ENCODE data around the gene EML6.

The EML6 gene

GRCh38 chr2:54912305-54912704 is 188.8 kb downstream of the EML6 start:
- no peak for DNase-seq (ENCODE audit: low read depth)

DNA sequence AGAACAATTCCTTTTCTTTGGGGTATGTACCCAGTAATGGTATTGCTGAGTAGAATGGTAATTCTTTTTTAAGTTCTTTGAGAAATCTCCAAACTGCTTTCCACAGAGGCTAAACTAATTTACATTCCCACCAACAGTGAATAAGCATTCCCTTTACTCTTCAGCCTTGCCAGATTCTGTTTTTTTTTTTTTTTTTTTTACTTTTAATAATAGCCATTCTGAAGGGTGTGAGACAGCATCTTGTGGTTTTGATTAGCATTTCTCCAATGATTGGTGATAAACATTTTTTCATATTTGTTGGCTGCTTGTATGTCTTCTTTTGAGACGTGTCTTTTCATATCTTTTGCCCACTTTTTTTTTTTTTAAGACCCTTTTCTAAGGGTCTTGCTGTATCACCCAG is 189.4 kb downstream of the EML6 start:
- no peak for DNase-seq (ENCODE audit: low read depth)

- no peak for DNase-seq (ENCODE audit: low read depth)
Observed at GRCh38 chr2:54914637-54915036, 191.2 kb downstream of the EML6 start.

GRCh38 chr2:54915101-54915500 is 191.6 kb downstream of the EML6 start:
- DNase-seq (ENCODE audit: low read depth), result no peak

- no peak for DNase-seq (ENCODE audit: low read depth)
Observed at GRCh38 chr2:54916637-54917036, 193.2 kb downstream of the EML6 start.

DNA sequence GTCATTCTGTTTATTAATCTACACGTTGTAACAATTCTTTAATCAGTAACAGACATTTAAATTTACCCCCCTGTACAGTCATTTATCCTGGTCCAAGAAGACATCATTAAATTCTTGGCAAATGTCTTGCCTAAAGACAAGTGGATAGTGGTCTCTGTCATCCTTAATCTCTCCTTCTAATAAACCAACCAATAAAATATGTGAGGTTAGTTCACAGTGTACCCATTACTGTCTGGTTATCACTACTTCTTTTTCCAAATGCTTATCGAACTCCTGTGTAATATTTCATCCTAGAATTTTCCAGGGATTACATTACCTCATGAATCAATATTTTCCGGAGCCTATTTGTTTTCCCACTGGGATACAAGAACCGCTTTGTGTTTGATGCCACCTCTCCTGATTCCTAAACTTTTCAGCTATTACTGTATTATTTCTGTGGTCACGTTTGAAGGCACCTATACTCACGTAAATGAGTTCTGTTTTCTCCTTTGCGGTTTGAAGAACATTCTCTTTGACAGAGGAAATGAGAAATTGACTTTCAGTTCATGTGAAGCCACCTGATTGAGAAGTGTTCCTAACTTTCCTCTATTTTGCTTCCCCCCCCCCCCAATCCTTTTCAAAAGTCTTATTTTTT is 195.3 kb downstream of the EML6 start:
- no peak for DNase-seq (ENCODE audit: low read depth)

DNA sequence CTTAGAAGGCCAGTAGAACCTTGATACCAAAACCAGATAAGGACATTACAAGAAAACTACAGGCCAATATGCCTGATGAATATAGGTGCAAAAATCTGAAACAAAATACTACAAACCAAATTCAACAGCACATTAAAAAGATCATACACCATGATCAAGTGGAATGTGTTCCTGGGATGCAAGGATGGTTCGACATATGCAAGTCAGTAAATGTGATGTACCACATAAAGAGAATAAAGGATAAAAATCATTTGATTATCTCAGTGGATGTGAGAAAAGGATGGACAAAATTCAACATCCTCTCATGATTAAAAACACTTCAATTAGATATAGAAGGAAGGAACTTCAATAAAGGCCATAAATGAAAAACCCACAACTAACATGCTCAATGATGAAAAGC is 197.2 kb downstream of the EML6 start:
- DNase-seq (ENCODE audit: low read depth), result no peak

- no peak for DNase-seq (ENCODE audit: low read depth)
Observed at GRCh38 chr2:54924121-54924520, 200.7 kb downstream of the EML6 start.

DNA sequence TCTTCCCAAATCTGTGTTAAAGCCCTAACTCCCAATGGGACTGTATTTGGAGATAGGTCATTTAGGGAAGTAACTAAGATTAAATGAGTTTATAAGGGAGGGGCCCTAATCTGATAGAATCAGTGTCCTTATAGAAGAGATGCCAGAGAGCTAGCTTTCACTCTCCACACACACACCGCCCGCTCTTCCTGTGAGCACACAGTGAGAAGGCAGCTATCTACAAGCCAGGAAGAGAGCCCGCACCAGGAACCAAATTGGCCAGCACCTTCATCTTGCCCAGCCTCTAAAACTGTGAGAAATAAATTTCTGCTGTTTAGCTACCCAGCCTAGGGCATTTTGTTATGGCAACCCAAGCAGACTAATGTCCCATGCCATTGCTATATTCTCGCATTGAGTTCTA is 201.6 kb downstream of the EML6 start:
- no peak for DNase-seq (ENCODE audit: low read depth)

- DNase-seq (ENCODE audit: low read depth), result no peak
Observed at GRCh38 chr2:54927085-54927750, 203.8 kb downstream of the EML6 start.

DNA sequence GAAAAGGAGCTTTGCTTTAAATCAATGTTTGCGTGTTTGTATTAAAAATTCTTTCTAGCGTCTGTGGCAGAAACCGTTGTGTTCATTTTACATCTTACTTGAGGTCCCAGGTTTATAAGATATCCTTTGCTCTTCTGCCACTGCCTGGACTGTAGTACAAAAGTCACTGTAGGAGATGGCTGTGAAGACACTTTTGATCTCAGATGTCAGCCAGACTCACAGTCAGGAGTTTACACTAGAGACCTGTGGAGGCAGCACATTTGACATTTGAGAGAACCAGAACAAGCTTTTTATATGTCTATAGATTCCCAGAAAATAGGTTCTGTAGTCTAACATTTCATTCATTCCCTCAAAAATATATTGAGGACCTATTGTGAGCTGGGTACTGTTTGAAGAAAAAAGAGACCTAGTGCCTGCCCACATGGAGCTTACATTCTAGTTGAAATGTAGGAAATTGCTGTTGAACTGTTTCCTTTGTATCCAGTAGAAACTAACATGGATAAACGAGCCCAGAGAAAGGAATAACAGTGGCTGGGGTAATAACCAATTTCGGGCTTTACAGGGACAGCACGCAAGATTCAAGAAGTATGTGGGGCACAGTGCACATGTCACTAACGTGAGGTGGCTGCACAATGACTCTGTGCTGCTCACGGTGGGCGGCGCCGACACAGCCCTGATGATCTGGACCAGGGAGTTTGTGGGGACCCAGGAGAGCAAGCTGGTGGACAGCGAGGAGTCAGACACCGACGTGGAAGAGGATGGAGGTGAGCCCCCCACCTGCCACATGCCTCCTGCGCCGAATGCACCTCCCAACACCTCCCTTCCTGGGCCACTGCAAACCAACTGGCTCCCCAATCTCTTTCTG is 204.5 kb downstream of the EML6 start:
- no peak for DNase-seq (ENCODE audit: low read depth)

DNA sequence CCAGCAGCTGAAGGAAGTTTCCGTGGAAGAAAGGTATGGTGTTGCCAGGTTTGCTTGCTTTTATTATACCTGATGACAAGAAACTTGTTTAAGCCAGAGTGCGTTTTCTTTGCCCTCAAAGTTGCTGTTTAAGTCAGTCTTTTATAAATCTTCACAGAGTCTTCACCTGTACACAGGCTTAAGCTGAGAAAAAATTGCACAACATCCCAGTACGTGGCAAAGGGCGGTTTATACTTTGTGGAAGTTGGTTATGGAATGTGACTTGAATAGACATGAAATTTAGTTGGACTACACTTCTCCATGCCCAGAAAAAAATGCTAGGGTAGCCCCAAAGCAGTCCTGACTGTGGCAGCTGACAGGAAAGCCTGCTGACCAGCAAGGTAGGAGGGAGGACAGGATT is 205.3 kb downstream of the EML6 start:
- DNase-seq (ENCODE audit: low read depth), result no peak

GRCh38 chr2:54931473-54931872 is 208.0 kb downstream of the EML6 start:
- DNase-seq (ENCODE audit: low read depth), result no peak

GRCh38 chr2:54935389-54935788 is 211.9 kb downstream of the EML6 start:
- no peak for DNase-seq (ENCODE audit: low read depth)

GRCh38 chr2:54936766-54937165 is 213.3 kb downstream of the EML6 start:
- DNase-seq (ENCODE audit: low read depth), result no peak

GRCh38 chr2:54939446-54940118 is 216.1 kb downstream of the EML6 start:
- no peak for DNase-seq (ENCODE audit: low read depth)

DNA sequence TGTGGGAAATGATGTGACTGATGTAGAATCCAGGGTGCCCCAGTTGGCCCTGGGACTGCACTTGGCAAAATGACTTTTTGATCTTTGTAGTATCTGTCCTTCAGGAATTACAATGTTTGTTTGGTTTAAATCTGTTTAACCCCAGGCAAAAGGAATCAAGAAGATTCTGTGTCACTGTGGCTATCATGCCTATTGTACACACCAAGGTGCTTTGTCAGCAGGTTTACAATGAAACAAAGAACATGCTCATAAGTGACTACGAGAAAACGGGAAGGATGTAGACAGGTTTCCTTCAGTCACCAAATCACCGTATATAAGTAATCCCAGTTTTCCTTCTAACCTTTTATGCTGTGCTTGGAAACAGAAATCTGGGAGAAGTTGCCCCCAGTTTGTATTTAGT is 217.3 kb downstream of the EML6 start:
- no peak for DNase-seq (ENCODE audit: low read depth)

- DNase-seq (ENCODE audit: low read depth), result no peak
Observed at GRCh38 chr2:54941248-54941984, 218.0 kb downstream of the EML6 start.

DNA sequence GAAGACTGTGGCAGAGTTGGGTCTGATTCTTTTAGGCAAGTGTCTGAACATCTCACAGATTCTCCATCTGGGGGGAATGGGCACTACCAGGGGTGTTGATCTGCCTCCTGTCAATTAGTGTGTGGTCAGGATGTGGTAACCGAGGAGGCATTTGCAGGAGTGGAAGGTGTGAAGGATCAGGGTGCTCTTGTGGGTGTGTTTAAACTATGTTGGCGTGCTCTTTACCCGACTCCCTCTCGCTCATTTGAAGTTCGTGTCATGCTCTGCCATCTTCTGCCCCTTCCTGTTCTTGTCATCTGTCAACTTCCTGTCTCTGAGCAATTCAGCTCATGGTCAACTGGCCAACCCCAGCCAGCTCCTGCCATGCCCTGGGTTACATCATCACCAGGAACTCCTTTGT is 218.9 kb downstream of the EML6 start:
- DNase-seq (ENCODE audit: low read depth), result no peak

- no peak for DNase-seq (ENCODE audit: low read depth)
Observed at GRCh38 chr2:54944724-54945326, 221.4 kb downstream of the EML6 start.
